EL (cell line): ENCODE measurements around the gene FAM13C.

Experiments used
- DNase-seq: peaks from one replicate; pipeline ENCODE4 v3.0.0-alpha.2; 2016

Gene FAM13C

GRCh38 chr10:59312247-59312646, 50.1 kb downstream of the FAM13C start:
- no peak for DNase-seq

GRCh38 chr10:59311025-59311424, 51.3 kb downstream of the FAM13C start:
- no peak for DNase-seq

GRCh38 chr10:59310324-59310914, 51.9 kb downstream of the FAM13C start:
- DNase-seq = no peak

- no peak for DNase-seq
Observed at GRCh38 chr10:59304521-59305097, 57.7 kb downstream of the FAM13C start.

- no peak for DNase-seq
Observed at GRCh38 chr10:59303018-59303417, 59.3 kb downstream of the FAM13C start.

- DNase-seq = no peak
Observed at GRCh38 chr10:59302381-59302780, 60.0 kb downstream of the FAM13C start.

- DNase-seq = no peak
Observed at GRCh38 chr10:59301067-59301754, 61.1 kb downstream of the FAM13C start.

- no peak for DNase-seq
Observed at GRCh38 chr10:59300386-59300785, 62.0 kb downstream of the FAM13C start.

- no peak for DNase-seq
Observed at GRCh38 chr10:59299933-59300332, 62.4 kb downstream of the FAM13C start.

- no peak for DNase-seq
Observed at GRCh38 chr10:59290448-59290847, 71.9 kb downstream of the FAM13C start.

GRCh38 chr10:59289853-59290252, 72.5 kb downstream of the FAM13C start:
- no peak for DNase-seq

- DNase-seq = no peak
Observed at GRCh38 chr10:59287587-59288255, 74.6 kb downstream of the FAM13C start.

GRCh38 chr10:59285848-59286247, 76.5 kb downstream of the FAM13C start:
- DNase-seq = no peak

GRCh38 chr10:59285073-59285472, 77.3 kb downstream of the FAM13C start:
- no peak for DNase-seq

GRCh38 chr10:59284118-59284975, 78.0 kb downstream of the FAM13C start:
- DNase-seq = no peak

- DNase-seq = no peak
Observed at GRCh38 chr10:59283456-59284091, 78.8 kb downstream of the FAM13C start.

GRCh38 chr10:59281861-59282260, 80.5 kb downstream of the FAM13C start:
- DNase-seq = no peak

- DNase-seq = no peak
Observed at GRCh38 chr10:59279991-59280505, 82.3 kb downstream of the FAM13C start.

- DNase-seq = no peak
Observed at GRCh38 chr10:59279476-59279875, 82.9 kb downstream of the FAM13C start.

GRCh38 chr10:59276919-59277318, 85.4 kb downstream of the FAM13C start:
- DNase-seq = no peak

GRCh38 chr10:59276133-59276532, 86.2 kb downstream of the FAM13C start:
- no peak for DNase-seq

GRCh38 chr10:59273445-59273844, 88.9 kb downstream of the FAM13C start:
- no peak for DNase-seq
